Stimulated activated CD4-positive, alpha-beta T cell treated with anti-CD3 and anti-CD28 coated beads, TNF-alpha, amount 100 ng/mL, for 24 hours (primary cell): ENCODE results near the gene ADSL.

Experiments used
- DNase-seq, 3 experiments: peaks; one replicate each; pipeline ENCODE4 v3.0.0-alpha.2; 2020; ENCODE audit warnings: low read depth in 3 of 3

Gene ADSL

DNA sequence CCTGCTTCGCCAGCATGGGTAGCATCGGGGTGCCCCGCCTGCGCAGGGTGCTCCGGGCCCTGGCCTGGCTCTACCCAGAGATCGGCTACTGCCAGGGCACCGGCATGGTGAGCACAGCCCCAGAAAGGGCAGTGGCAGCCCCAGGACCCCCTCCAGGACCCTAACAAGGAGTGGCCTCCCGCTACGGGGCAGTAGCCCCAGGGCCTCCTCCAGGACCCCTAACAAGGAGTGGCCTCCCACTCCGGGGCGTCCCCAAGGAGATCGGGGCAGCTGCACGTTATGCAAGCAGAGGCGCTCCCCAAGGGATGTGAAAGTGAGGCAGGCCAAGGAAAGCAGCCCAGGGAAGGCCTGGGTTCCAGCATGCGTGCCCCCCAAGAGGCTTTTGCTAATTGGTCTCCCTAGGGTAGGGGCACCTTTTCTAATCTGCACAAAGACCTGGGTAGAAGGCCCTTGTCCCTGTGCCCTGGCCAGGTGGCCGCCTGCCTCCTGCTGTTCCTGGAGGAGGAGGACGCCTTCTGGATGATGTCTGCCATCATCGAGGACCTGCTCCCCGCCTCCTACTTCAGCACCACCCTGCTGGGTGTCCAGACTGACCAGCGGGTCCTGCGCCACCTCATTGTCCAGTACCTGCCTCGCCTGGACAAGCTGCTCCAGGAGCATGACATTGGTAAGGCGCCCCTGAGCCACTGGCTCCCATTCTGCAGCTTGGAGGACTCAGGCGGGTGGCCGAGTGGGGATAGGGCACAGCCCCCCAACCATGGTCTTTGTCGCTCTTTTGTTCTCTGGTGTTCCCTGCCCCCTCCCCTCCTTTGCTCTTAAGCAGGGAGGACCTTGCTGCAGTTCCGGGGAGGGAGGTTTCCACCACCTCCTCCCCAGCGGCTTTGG, 59.1 kb downstream of the ADSL start:
- no peak for DNase-seq

DNA sequence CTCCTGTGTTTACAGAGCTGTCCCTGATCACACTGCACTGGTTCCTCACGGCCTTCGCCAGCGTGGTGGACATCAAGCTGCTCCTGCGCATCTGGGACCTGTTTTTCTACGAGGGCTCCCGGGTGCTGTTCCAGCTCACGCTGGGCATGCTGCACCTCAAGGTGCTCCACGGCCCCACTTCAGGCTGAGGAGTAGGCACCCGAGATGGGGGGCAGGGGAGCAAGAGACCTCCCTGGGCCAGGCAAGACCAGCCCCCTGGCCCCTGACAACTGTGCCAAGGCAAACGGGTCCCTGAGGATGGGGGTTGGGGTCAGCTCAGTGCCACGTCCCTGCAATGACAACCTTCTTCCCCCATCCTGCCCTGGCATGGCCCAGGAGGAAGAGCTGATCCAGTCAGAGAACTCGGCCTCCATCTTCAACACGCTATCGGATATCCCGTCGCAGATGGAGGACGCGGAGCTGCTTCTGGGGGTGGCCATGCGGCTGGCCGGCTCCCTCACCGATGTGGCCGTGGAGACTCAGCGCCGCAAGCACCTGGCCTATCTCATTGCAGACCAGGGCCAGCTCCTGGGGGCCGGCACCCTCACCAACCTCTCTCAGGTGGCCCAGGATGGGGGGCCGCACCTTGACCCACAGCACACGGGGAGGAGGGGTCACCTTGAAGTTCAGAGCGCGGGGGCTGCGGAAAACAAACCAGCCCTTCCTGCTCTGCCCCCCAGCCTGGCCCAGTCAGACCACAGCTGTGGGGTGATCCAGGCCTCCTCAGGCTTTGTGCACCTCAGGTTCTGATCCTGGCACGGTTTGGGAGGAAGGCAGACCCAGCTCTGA, 60.0 kb downstream of the ADSL start:
- no peak for DNase-seq

DNA sequence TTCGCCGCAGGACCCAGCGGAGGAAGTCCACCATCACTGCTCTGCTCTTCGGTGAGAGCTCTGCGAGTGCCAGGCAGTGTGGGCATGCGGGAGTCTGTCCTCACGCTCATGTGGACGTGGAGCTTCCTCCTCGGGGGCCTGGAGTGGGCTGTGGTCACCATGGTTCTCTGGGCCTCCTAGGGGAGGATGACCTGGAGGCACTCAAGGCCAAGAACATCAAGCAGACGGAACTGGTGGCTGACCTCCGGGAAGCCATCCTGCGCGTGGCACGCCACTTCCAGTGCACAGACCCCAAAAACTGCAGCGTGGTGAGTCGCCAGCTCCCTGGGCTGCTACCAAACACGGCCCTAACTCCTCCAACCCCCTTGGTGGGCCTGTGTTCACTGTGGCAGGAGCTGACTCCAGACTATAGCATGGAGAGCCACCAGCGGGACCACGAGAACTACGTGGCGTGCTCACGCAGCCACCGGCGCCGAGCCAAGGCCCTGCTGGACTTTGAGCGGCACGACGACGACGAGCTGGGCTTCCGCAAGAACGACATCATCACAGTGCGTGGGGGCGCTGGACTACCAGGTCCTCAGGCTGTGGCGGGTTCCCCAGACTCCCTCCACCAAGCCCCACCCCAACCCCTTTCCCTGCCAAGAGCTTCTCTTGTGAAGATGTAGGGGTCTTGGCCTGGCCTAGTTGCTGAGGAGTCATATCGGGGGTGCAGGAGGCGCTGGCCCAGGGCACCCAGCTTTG, 60.9 kb downstream of the ADSL start:
- no peak for DNase-seq

DNA sequence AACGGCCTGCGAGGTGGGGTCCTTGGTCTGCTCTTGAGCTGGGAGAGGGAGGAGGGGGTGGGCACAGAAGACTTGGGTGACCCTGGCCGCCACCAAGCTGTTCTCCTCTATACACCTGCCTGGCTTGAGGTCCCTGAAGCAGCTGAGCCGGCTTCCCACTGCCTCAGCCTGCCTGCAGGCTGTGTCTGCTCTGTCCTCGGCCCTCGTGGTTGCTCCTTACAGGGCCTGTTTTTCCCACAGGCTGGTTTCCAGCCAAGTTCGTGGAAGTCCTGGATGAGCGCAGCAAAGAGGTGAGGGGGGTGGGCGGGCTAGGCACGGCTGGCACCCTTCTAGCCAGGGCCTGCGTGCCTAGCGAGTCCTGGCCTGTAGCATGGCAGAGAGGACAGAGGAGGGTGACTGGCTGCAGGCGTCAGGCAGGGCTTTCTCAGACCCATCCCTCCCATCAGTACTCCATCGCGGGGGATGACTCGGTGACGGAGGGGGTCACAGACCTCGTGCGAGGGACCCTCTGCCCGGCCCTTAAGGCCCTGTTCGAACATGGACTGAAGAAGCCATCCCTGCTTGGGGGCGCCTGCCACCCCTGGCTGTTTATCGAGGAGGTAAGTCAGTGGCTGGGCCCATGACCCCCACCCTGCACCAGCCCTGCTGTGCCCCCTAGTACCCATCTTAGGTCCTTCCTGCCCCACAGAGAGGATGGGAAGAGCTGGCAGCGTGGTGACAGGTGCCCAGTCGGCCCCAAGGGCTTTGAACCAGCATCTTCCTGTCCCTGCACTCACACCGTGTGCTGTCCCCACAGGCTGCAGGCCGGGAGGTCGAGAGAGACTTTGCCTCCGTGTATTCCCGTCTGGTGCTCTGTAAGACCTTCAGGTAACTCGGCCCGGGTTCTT, 61.8 kb downstream of the ADSL start:
- DNase-seq, result no peak

DNA sequence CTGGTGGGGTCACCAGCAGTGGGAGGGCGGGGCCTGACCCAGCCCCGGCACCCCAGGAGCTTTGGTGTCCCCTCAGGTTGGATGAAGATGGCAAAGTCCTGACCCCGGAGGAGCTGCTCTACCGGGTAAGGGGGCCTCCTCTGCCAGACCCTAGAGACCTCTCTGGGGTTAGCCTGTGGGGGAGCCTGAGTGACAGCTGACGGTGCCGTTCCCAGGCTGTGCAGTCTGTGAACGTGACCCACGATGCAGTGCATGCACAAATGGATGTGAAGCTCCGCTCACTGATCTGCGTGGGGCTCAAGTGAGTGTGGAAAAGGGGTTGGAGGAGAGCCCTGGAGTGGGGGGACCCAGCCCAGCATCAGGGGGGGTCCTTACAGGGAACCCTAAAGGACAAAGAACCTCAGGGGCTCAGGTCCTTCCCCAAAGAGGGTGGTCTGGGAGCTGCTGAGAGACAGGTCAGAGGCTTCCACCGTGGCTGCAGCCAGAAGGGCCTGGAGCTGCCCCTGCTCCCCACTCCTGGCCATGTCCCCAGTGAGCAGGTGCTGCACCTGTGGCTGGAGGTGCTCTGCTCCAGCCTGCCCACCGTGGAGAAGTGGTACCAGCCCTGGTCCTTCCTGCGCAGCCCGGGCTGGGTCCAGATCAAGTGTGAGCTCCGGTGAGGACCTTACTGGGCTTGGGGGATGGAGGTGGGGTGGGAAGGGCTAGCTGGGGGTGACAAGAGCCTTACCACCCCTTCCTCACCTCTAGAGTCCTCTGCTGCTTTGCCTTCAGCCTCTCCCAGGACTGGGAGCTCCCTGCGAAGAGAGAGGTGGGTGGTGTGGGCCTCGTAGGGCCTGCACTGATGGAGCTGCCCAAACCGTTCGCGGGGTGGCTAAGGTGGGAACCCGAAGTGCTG, 62.7 kb downstream of the ADSL start:
- DNase-seq, result no peak

DNA sequence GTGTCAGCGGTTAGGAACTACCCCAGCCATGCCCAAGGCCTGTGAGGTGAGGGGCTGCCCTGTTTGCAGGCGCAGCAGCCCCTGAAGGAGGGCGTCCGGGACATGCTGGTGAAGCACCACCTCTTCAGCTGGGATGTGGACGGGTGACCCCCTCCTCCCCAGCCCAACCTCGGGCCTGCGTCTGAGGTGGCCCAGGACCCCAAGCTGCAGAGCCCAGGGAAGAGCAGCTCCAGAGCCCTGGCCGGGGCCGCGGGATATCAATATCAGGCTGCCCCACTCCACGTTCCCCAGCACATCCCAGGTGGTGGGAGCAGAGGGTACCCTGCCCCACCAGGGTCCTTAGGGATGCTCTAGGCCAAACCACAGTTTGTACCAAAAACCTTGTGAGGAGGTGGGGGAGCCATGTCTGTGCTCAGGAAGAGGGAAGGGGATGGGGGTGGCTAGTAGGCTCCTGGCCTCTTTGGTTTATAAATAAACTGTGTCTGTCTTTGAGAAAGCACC, 63.4 kb downstream of the ADSL start:
- no peak for DNase-seq

DNA sequence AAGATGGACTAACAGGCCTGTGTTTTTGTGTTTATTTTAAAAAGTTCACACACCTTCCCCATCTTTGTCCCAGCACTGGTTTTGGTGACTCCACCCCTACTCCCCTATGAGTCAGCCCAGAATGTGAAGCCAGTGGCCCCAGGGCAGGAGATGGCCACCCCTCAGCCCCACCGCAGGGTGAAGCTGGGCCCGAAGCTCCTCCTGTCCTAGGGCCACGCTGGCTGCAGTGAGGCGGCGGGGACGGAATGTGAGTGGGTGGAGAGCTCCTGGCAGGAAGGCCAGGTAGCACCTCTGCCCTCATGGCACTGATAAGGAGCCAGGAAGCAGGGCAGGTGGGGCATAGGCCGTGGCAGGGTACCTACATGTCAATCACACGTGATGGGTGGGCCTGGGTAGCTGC, 64.0 kb downstream of the ADSL start:
- DNase-seq, result no peak

DNA sequence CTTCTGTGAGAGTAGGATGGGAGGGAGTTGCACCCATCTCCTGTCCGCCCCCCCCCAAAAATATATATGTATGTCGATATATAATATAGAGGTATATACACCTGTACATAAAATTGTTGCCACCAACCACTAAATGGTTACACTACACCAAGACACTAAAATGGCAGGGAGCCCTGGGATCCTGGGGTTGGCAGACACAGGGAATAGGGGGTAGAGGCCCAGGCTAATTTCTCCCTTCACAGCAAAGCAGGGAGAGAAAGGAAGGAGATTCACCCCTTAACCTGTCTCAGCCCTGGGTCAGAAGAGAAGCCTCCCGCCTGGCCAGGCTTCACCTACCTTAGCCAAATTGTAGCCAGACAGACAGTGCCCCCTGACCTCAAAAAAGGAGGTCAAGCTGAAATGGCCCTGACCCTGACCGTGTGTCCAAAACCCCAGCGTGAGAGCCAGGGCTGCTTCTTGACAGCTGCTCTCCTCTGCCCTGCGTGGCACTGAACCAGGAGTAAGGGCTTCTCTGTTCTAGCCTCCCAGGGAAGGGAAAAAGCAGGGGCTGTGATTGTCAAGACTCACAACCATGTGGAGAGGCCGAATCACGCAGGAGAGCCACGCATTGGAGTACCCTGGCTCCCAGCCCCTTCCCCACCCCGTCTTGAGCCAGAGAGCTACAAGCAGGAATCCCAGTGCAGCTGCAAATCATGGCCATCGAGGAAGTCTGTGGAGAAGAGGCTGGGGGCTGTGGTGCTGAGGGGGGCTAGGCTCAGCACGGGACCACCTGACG, 64.6 kb downstream of the ADSL start:
- no peak for DNase-seq

DNA sequence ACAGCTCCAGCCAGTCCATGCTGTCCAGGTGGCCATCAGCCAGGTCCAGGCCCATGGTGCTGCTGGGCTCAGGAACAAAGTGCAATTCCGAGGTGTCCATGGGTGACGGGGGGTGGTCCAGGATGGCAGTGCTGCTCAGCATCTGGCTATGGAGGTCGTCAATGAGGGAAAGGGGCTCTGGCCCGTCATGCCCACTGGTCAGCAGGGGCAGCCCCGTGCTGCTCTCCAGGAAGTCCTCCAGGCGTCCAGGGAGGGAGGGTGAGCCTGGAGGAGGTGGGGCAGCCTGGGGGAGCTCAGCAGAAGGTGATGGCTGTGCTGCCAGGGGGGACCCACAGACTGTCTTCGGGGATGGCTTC, 65.2 kb downstream of the ADSL start:
- no peak for DNase-seq

DNA sequence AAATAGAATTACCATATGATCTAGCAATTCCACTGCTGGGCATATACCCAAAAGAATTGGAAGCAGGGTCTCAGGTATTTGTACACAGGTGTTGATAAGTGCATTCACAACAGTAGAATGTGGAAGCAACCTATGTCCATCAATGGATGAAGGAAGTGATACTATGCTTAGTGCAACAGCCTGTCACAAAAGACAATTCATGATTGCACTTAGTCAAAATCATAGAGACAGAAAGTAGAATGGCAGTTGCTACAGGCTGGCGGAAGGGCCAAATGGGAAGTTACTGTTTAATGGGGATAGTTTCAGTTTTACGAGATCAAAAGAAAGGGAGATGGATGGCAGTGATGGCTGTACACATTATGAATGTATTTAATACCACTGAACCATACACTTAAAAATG, 66.1 kb downstream of the ADSL start:
- no peak for DNase-seq

DNA sequence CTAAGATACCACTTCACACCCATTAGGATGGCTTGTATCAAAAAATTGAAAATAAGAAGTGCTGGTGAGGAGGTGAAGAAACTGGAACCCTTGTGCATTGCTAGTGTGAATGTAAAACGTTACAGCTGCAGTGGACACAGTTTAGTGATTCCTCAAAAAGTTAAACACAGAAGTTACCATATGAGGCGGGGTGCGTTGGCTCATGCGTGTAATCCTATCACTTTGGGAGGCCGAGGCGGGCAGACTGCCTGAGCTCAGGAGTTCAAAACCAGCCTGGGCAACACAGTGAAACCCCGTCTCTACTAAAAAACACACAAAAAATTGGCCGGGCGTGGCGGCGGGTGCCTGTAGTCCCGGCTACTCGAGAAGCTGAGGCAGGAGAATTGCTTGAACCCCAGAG, 67.6 kb downstream of the ADSL start:
- no peak for DNase-seq

DNA sequence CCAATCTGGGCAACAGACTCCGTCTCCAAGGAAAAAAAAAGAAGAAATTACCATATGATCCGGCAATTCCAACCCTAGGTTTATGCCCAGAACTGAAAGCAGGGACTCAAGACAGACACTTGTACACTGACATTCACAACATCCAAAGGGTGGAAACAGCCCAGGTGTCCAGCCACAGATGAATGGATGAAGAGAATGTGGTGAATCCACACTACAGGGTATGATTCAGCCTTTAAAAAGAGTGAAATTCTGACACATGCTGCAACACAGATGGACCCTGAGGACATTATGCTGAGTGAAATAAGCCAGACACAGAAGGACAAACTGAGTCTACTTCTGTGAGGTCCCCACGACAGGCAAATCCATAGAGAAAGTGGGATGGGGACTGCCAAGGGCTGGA, 68.0 kb downstream of the ADSL start:
- DNase-seq, result no peak

DNA sequence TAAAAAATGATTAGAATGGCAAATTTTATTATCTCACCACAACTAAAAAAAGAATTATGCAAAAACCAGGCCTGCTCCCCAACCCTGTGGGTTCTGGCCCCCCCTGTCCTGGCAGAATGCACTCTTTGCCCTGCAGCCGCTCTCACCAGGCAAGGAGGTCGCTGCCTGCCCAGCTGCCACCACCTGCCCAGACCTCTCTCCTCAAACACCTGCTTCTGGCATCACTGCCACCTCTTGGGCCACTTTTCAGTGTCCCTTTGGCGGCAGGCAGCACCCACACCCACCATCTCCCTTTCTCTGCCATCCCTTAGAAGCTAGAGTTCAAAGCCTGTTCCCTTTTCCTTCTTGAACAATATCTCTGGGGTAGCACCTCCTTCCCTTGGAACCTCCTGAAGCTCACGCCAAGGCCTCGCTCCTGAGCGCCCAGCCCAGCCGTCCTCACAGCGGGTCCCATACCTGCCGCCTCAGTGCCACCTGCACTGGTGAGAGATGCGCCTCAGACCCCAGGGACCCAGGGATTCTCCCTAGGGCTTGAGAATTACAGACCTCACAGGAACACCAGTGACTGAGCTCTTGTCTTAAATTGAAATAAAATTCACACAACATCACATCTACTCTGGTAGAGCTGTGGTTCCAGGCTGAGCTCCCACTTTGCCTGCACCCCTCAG, 68.7 kb downstream of the ADSL start:
- no peak for DNase-seq

DNA sequence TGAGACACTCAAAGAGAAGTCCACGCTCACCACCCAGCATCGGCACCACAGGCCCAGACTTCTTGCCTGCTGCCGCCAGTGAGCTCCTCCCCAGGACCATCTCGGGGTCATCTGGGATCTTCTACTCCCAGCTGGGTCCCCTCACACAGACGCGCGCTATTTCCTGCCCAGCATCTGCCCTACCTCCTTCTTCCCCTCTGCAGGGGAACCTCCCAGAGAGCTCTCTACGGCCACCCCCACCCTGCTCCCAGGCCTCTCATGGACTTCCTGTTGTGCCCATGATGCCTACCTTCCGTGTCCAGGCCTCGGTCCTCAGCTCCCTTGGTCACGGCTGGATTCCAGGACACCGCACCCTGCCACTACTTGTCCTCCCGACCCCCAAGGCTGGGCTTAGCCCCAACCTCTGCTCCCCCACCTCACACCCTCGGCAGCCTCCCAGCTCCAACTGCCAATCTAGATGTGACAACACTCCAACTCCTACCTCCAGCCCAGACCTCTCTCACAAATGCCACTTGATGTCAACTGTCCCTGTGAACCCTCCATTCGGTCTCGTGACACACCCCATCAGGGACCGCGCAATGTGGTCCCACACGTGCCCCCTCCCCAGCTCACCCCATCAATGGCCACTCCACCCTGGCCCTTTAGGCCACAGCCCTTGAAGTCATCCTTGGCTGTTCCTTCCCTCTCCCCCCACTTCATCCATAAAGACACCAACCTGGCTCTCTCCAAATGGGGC, 69.4 kb downstream of the ADSL start:
- no peak for DNase-seq

DNA sequence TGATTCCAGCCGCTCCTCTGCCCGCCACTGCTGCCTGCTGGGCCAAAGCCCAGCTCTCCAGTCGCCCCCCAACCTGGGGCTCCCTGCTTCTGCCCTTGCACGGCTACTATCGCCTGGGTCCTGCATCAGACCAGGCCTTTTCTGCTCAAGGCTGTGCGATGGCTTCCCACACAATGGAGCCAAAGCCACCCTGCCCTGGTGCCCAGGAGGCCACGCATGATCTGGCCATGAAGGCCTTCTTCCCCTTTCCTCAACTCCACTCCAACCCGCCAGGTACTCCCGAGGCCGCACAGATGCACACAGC, 69.9 kb downstream of the ADSL start:
- DNase-seq, result no peak

DNA sequence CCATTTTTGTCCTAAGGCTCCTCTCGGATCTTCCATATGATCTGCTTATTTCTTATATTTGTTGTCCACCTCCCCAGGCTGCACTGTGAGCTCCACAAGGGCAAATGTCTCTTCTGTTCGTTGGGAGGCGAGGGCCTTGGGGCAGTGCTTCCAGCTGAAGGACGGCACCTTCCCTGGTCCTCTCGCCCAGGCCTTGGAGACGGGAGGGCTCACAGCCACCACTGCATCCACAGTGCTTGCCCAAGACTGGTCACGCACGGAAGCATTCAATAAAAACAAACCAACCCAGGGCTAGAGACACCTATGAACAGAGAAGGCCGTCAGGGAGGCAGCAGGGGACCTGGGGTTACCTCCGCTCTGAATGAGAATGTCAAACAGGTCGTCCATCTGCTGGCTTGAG, 70.3 kb downstream of the ADSL start:
- no peak for DNase-seq

DNA sequence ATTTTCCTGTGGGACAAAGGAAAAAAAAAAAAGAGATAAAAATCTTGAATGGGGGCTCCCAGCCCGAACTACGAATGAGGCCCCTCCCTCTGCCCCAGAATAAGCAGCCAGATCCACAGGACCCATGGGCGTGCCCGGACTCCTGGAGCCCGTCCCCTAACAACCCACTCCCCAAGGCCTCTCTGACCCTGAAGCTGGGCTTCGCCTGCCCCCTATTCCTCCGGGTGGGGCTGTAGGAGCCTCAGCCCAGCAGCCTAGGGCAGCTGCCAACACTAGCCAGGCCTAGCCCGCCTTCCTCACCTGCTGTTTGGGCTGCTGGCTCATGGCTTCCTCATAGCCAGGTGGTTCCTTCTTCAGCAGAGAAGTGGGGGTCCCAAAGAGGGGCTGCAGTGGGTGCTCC, 70.7 kb downstream of the ADSL start:
- no peak for DNase-seq

DNA sequence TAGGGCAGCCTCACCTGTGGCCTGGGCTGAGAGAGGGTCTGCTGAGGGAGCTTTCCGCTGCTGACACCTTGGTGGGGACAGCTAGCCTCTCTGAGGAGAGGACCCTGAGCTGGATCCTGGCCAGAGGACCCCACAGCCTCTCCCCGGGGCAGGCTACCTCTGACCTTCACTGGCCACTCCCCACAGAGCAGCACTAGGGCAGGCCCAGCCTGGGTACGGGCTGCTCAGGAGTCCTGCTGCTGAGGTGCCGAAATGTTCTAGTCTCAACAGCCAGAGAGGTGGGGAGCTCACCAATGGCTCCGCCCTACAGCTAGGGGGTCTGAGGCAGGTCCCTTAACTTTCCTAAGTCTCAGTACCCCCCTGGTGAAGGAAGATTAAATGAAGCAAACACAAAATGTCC, 71.6 kb downstream of the ADSL start:
- DNase-seq, result no peak
